H9 (cell line): ENCODE data around the gene AIFM3. TPM values are rescaled to one million over a fixed set of nuclear protein-coding genes. Genes with fewer than 3 reads are reported as not detected.
"Not testable (repeated sequence)": the region's sequence is repeated elsewhere in the genome, so short reads cannot be mapped to it uniquely, and the experiment has no call there.

ENCODE experiments used
- DNase-seq: peaks from one replicate; pipeline ENCODE4 v3.0.0-alpha.2; 2017
- H2AFZ ChIP-seq: one replicate; pipeline ENCODE4 v1.6.1; 2013; ENCODE audit warnings: mild to moderate bottlenecking, low read length, control low read depth, moderate library complexity
- H2AK5ac ChIP-seq: 2 replicates; pipeline ENCODE4 v1.6.1; 2013; ENCODE audit warnings: low read length, control low read depth, mixed read lengths; ENCODE audit not compliant: insufficient read length
- H2BK120ac ChIP-seq: one replicate; pipeline ENCODE4 v1.6.1; 2013; ENCODE audit warnings: low read depth, mild to moderate bottlenecking, low read length, control low read depth, inconsistent platforms; ENCODE audit not compliant: poor library complexity, severe bottlenecking
- H2BK12ac ChIP-seq: 2 replicates; pipeline ENCODE4 v1.6.1; 2013; ENCODE audit warnings: low read length, control low read depth, mixed read lengths, low read depth; ENCODE audit not compliant: insufficient read length
- H2BK15ac ChIP-seq: 2 replicates; pipeline ENCODE4 v1.6.1; 2013; ENCODE audit warnings: low read depth, low read length, control low read depth
- H2BK20ac ChIP-seq: one replicate; pipeline ENCODE4 v1.6.1; 2013; ENCODE audit warnings: low read depth, mild to moderate bottlenecking, low read length, control low read depth, inconsistent platforms; ENCODE audit not compliant: poor library complexity, severe bottlenecking
- H2BK5ac ChIP-seq: 2 replicates; pipeline ENCODE4 v1.6.1; 2013; ENCODE audit warnings: low read length, control low read depth, mixed read lengths; ENCODE audit not compliant: insufficient read length
- H3K14ac ChIP-seq: 2 replicates; pipeline ENCODE4 v1.6.1; 2013; ENCODE audit warnings: low read length, control low read depth; ENCODE audit not compliant: insufficient read depth
- H3K18ac ChIP-seq: 2 replicates; pipeline ENCODE4 v1.6.1; 2013; ENCODE audit warnings: low read depth, mild to moderate bottlenecking, mixed read lengths, low read length, control low read depth; ENCODE audit not compliant: insufficient read length
- H3K23ac ChIP-seq: 2 replicates; pipeline ENCODE4 v1.6.1; 2013; ENCODE audit warnings: low read length, control low read depth, mixed read lengths, low read depth; ENCODE audit not compliant: insufficient read length
- H3K23me2 ChIP-seq: 2 replicates; pipeline ENCODE4 v1.6.1; 2013; ENCODE audit warnings: low read depth, mild to moderate bottlenecking, mixed read lengths, low read length, control low read depth; ENCODE audit not compliant: insufficient read length, poor library complexity, severe bottlenecking
- H3K27ac ChIP-seq: 2 replicates; pipeline ENCODE4 v1.5.1; 2013; ENCODE audit warnings: low read length, control low read depth, mixed read lengths, low read depth; ENCODE audit not compliant: insufficient read length
- H3K27me3 ChIP-seq: 2 replicates; pipeline ENCODE4 v1.6.1; 2013; ENCODE audit warnings: low read length, control low read depth, inconsistent platforms; ENCODE audit not compliant: insufficient read depth
- H3K4ac ChIP-seq: 2 replicates; pipeline ENCODE4 v1.6.1; 2013; ENCODE audit warnings: low read depth, mild to moderate bottlenecking, control low read depth, inconsistent platforms, low read length, moderate library complexity
- H3K4me1 ChIP-seq: 2 replicates; pipeline ENCODE4 v1.6.1; 2013; ENCODE audit warnings: low read length, control low read depth, inconsistent platforms; ENCODE audit not compliant: insufficient read depth
- H3K4me2 ChIP-seq: 2 replicates; pipeline ENCODE4 v1.6.1; 2013; ENCODE audit warnings: low read length, control low read depth, mixed read lengths; ENCODE audit not compliant: insufficient read length, insufficient read depth
- H3K56ac ChIP-seq: 2 replicates; pipeline ENCODE4 v1.6.1; 2013; ENCODE audit warnings: low read depth, mild to moderate bottlenecking, mixed read lengths, low read length, control low read depth; ENCODE audit not compliant: insufficient read length
- H3K79me1 ChIP-seq: 2 replicates; pipeline ENCODE4 v1.6.1; 2013; ENCODE audit warnings: low read depth, mild to moderate bottlenecking, moderate library complexity, low read length, control low read depth, inconsistent platforms; ENCODE audit not compliant: insufficient read depth, poor library complexity, severe bottlenecking
- H3K79me2 ChIP-seq: 2 replicates; pipeline ENCODE4 v1.6.1; 2013; ENCODE audit warnings: low read length, control low read depth, inconsistent platforms; ENCODE audit not compliant: insufficient read depth
- H3K9ac ChIP-seq: 2 replicates; pipeline ENCODE4 v1.6.1; 2013; ENCODE audit warnings: low read length, control low read depth, mixed read lengths; ENCODE audit not compliant: insufficient read length; ENCODE audit errors: extremely low read depth
- H3K9me3 ChIP-seq: one replicate; pipeline ENCODE4 v1.6.1; 2013; ENCODE audit warnings: low read depth, low read length, inconsistent platforms; ENCODE audit not compliant: control insufficient read depth
- H3T11ph ChIP-seq: one replicate; pipeline ENCODE4 v1.6.1; 2013; ENCODE audit warnings: mild to moderate bottlenecking, low read length, control low read depth, inconsistent platforms
- H4K20me1 ChIP-seq: one replicate; pipeline ENCODE4 v1.6.1; 2013; ENCODE audit not compliant: control insufficient read depth, insufficient read length, insufficient read depth
- H4K5ac ChIP-seq: 2 replicates; pipeline ENCODE4 v1.6.1; 2013; ENCODE audit warnings: low read depth, mild to moderate bottlenecking, mixed read lengths, low read length, control low read depth; ENCODE audit not compliant: insufficient read length
- H4K8ac ChIP-seq: replicated peaks from 2 replicates; pipeline ENCODE4 v1.6.1; 2013; ENCODE audit warnings: low read length, control low read depth, mixed read lengths, low read depth; ENCODE audit not compliant: insufficient read length
- H4K91ac ChIP-seq: 2 replicates; pipeline ENCODE4 v1.6.1; 2013; ENCODE audit warnings: low read depth, mild to moderate bottlenecking, moderate library complexity, mixed read lengths, low read length, control low read depth; ENCODE audit not compliant: insufficient read length
- H3K27ac Mint-ChIP-seq, 3 experiments: 2 replicates in 2 of 3; 3 replicates in 1 of 3; pipeline ENCODE4 v1.8.0; 2020 to 2021; ENCODE audit warnings: mixed read lengths in 3 of 3, mild to moderate bottlenecking in 1 of 3, moderate library complexity in 1 of 3
- H3K27me3 Mint-ChIP-seq: 2 replicates; pipeline ENCODE4 v1.8.0; 2021; ENCODE audit warnings: low read depth, mild to moderate bottlenecking, moderate library complexity, mixed read lengths
- H3K36me3 Mint-ChIP-seq, 3 experiments: 2 replicates in 2 of 3; 3 replicates in 1 of 3; pipeline ENCODE4 v1.8.0; 2020 to 2021; ENCODE audit warnings: low read depth in 3 of 3, mixed read lengths in 3 of 3; ENCODE audit not compliant: insufficient read depth in 1 of 3
- H3K4me1 Mint-ChIP-seq, 2 experiments: 2 replicates each; pipeline ENCODE4 v1.8.0; 2020; ENCODE audit warnings: mixed read lengths in 2 of 2
- H3K4me3 Mint-ChIP-seq, 2 experiments: 2 replicates in 1 of 2; 3 replicates in 1 of 2; pipeline ENCODE4 v1.8.0; 2020 to 2021; ENCODE audit warnings: mild to moderate bottlenecking in 2 of 2, mixed read lengths in 2 of 2, moderate library complexity in 1 of 2
- H3K9me3 Mint-ChIP-seq, 2 experiments: 2 replicates in 1 of 2; 3 replicates in 1 of 2; pipeline ENCODE4 v1.8.0; 2020; ENCODE audit warnings: mild to moderate bottlenecking in 2 of 2, mixed read lengths in 2 of 2, moderate library complexity in 1 of 2
- WGBS: extraction: QIAGEN DNeasy Blood & Tissue Kit; methylation state at CpG from one replicate; pipeline ENCODE4 v1.1.7; 2013; ENCODE audit warnings: missing lambda C conversion rate, low lambda C conversion rate, mixed read lengths; ENCODE audit not compliant: insufficient read length; ENCODE audit errors: extremely low coverage; 5-methylcytosine and 5-hydroxymethylcytosine counted together
- total RNA-seq: library from RNA; stranded (reverse); gene quantifications from 2 replicates; pipeline ENCODE4 v1.2.1, GENCODE V29; 2021
- TF ChIP-seq, protein P1 (sequence below): fragments of 200-600 bp; sonication (generic); conservative IDR thresholded peaks from 3 replicates; pipeline ENCODE4 v1.8.0; 2021; ENCODE audit warnings: antibody characterized with exemption, mild to moderate bottlenecking

Gene AIFM3
- total RNA-seq, 1 experiment from 2014 or later: 1.9 TPM

DNA sequence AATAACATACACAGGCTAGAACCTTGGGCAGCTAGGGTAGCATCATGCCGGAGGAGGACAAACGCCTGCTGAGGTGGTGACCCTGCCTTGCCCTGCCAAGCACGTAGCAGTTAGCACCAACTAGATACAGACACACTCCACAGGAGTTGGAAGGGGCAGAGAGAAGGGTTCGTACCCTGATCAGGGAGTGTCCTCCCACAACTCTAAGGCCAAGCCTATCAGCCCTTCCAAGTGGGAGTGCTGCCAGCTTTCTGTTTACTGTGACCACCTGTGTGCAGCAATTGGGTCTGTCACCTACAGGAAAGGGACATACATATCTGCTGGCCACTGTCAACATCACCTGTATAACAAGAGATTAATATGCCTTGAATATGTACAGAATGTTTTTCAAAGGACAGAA, 36.7 kb downstream of the AIFM3 start:
- no peak overlapping the region for H3K4me2 ChIP-seq
- H3K9me3 Mint-ChIP-seq: no peaks in the 10 kb centered on the region

DNA sequence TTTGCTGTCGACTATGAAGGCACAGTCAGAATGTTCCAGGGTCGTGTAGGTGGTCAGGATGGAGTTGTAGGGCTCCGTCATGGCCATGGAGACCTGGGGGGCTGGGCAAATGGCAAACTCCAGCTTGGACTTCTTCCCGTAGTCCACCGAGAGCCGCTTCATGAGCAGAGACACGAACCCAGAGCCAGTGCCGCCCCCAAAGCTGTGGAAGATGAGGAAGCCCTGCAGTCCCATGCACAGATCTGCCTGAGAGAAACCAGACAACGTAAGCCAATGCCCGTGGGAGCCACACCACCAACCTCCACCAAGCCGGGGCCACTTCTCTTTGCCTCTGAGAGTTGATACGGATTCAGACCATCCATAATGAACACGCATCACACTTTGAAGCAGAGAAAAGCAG, 42.2 kb downstream of the AIFM3 start:
- no CpG with 5 or more reads among the region's 13 CpGs for WGBS
- H3K27me3 ChIP-seq, H3K4me1 ChIP-seq, H3K27ac ChIP-seq, H3T11ph ChIP-seq, H4K20me1 ChIP-seq, H3K79me1 ChIP-seq, H4K8ac ChIP-seq, H4K91ac ChIP-seq, H3K9ac ChIP-seq, H4K5ac ChIP-seq, DNase-seq, H3K18ac ChIP-seq, H3K23ac ChIP-seq, H2BK12ac ChIP-seq, H3K14ac ChIP-seq, H3K27ac Mint-ChIP-seq, H3K9me3 Mint-ChIP-seq, H2BK15ac ChIP-seq, H3K56ac ChIP-seq, H2AK5ac ChIP-seq, H2BK20ac ChIP-seq, H2BK120ac ChIP-seq, H3K4me2 ChIP-seq, H3K79me2 ChIP-seq, H3K4ac ChIP-seq, H2BK5ac ChIP-seq, H3K36me3 Mint-ChIP-seq, H3K9me3 ChIP-seq, H3K23me2 ChIP-seq, H2AFZ ChIP-seq: not testable (repeated sequence)
- H3K4me3 Mint-ChIP-seq: peak overlapping the region in 1 of 2 experiments; percentile 4; a peak in 1 of 5 replicates
- H3K4me1 Mint-ChIP-seq: peaks cover 28 to 40% of the 10 kb centered on the region in 2 experiments
- peaks cover 15% of the 10 kb centered on the region for H3K27me3 Mint-ChIP-seq

More for the DNA sequence above, 36.7 kb downstream of the AIFM3 start:
- Histone ChIP-seq H3K23ac (no peak overlapping the region), H2BK5ac (no peak overlapping the region), H4K8ac (no peak overlapping the region), H3K27ac (no peak overlapping the region), H4K5ac (no peak overlapping the region), H2BK15ac (no peak overlapping the region), H3K56ac (no peak overlapping the region), H3K18ac (no peak overlapping the region), H2BK20ac (no peak overlapping the region), H3K27me3 (no peaks in the 10 kb centered on the region), H3K79me2 (no peaks in the 10 kb centered on the region), H4K91ac (no peak overlapping the region), H2AK5ac (no peak overlapping the region), H3K9me3 (no peaks in the 10 kb centered on the region), H3K79me1 (no peaks in the 10 kb centered on the region), H4K20me1 (no peaks in the 10 kb centered on the region), H3T11ph (no peak overlapping the region), H3K23me2 (peaks cover 11% of the 10 kb centered on the region), H3K14ac (no peak overlapping the region), H3K4ac (no peak overlapping the region), H2AFZ (no peak overlapping the region), H3K4me1 (no peaks in the 10 kb centered on the region; the same call in 1 of the 2 replicates), H2BK120ac (no peak overlapping the region), H2BK12ac (no peak overlapping the region), H3K9ac (no peak overlapping the region)
- peak overlapping the region; percentile 88 to 92; a peak in 3 of 5 replicates for H3K4me3 Mint-ChIP-seq
- no CpG with 5 or more reads among the region's 4 CpGs for WGBS
- H3K36me3 Mint-ChIP-seq: peaks cover 0 to 6% (median 1%) of the 10 kb centered on the region in 3 experiments; a peak in 3 of 7 replicates
- H3K4me1 Mint-ChIP-seq: peaks cover 11 to 17% of the 10 kb centered on the region in 2 experiments
- no peaks in the 10 kb centered on the region for H3K27me3 Mint-ChIP-seq
- TF ChIP-seq, protein P1, sequence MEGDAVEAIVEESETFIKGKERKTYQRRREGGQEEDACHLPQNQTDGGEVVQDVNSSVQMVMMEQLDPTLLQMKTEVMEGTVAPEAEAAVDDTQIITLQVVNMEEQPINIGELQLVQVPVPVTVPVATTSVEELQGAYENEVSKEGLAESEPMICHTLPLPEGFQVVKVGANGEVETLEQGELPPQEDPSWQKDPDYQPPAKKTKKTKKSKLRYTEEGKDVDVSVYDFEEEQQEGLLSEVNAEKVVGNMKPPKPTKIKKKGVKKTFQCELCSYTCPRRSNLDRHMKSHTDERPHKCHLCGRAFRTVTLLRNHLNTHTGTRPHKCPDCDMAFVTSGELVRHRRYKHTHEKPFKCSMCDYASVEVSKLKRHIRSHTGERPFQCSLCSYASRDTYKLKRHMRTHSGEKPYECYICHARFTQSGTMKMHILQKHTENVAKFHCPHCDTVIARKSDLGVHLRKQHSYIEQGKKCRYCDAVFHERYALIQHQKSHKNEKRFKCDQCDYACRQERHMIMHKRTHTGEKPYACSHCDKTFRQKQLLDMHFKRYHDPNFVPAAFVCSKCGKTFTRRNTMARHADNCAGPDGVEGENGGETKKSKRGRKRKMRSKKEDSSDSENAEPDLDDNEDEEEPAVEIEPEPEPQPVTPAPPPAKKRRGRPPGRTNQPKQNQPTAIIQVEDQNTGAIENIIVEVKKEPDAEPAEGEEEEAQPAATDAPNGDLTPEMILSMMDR: no peak
- DNase-seq: no peak
- H3K27ac Mint-ChIP-seq: no peak overlapping the region
